A549 (cell line): ENCODE results near the gene PDE3A. TPM values are rescaled to one million over a fixed set of nuclear protein-coding genes. Genes with fewer than 3 reads are reported as not detected.

ENCODE experiments used
- ATAC-seq, 2 experiments: fragments of 200-7000 bp in 1 of 2; fragments of >200 bp in 1 of 2; cut with Nextera tagmentation in 1 of 2; cut with Tn5 transposase in 1 of 2; 3 replicates each; pipeline versions ENCODE4 v1.8.0 to v1.9.1; 2018 to 2020; ENCODE audit warnings: mild to moderate bottlenecking in 1 of 2, moderate library complexity in 1 of 2
- CTCF ChIA-PET: fragments of 300-600 bp; sonication (Branson Sonifier 250); formaldehyde crosslinking; extraction: SDS; loops from one replicate; lab custom pipeline; 2021; ENCODE audit warnings: antibody characterized with exemption, inconsistent platforms; lab: Yijun Ruan, JAX
- POLR2A ChIA-PET: fragments of 350-600 bp; formaldehyde crosslinking; extraction: SDS; loops from one replicate; lab custom pipeline; 2021; ENCODE audit warnings: antibody characterized with exemption, inconsistent platforms; lab: Yijun Ruan, JAX
- DNase-seq, 2 experiments: peaks; one replicate each; pipeline versions ENCODE4 v3.0.0 to v3.0.0-alpha.2; 2011 to 2016; ENCODE audit warnings: low read depth in 1 of 2, low spot score in 1 of 2
- FAIRE-seq: peaks from 2 replicates; lab custom pipeline; 2011; peaks lifted over from hg19 to GRCh38; lab: Jason Lieb, UNC
- H3K27ac ChIP-seq, 2 experiments: fragments of >200 bp; sonication (Bioruptor Twin); formaldehyde crosslinking; 3 replicates each; pipeline ENCODE4 v1.5.1; 2016 to 2017
- H3K4me1 ChIP-seq: fragments of >200 bp; sonication (Bioruptor Twin); formaldehyde crosslinking; 3 replicates; pipeline ENCODE4 v1.6.1; 2016
- H3K4me2 ChIP-seq: fragments of >200 bp; sonication (Bioruptor Twin); formaldehyde crosslinking; 3 replicates; pipeline ENCODE4 v1.6.1; 2016
- H3K4me3 ChIP-seq: fragments of >200 bp; sonication (Bioruptor Twin); formaldehyde crosslinking; 3 replicates; pipeline ENCODE4 v1.5.1; 2016
- H3K9me3 ChIP-seq: fragments of >200 bp; sonication (Bioruptor Twin); formaldehyde crosslinking; 3 replicates; pipeline ENCODE4 v1.6.1; 2016
- ATOH8 ChIP-seq: fragments of 250-450 bp; sonication (Bioruptor Pico); IDR thresholded peaks from 2 replicates; pipeline ENCODE4 v1.5.0; 2020; ENCODE audit warnings: low read depth, mild to moderate bottlenecking, moderate library complexity
- BCL3 ChIP-seq: fragments of >200 bp; sonication (Bioruptor Twin); formaldehyde crosslinking; IDR thresholded peaks from 3 replicates; pipeline ENCODE4 v1.6.1; 2016
- BHLHE40 ChIP-seq: IDR thresholded peaks from 2 replicates; pipeline ENCODE4 v1.6.1; 2012; ENCODE audit warnings: low read depth, low read length, inconsistent platforms
- CBX8 ChIP-seq: fragments of 200-600 bp; sonication (generic); IDR thresholded peaks from 2 replicates; pipeline ENCODE4 v1.6.1; 2016
- CHD4 ChIP-seq: fragments of 200-600 bp; sonication (generic); IDR thresholded peaks from 2 replicates; pipeline ENCODE4 v1.6.1; 2016; ENCODE audit warnings: antibody characterized with exemption, mild to moderate bottlenecking, borderline replicate concordance
- ELK1 ChIP-seq: fragments of 150-350 bp; IDR thresholded peaks from 2 replicates; pipeline ENCODE4 v1.6.1; 2014; ENCODE audit warnings: low read depth, mild to moderate bottlenecking, low read length
- EP300 ChIP-seq, 2 experiments: fragments of >200 bp; sonication (Bioruptor Twin); formaldehyde crosslinking; IDR thresholded peaks; 2 replicates in 1 of 2; 3 replicates in 1 of 2; pipeline ENCODE4 v1.6.1; 2016 to 2017
- FOSL2 ChIP-seq, 2 experiments: fragments of 450-650 bp in 1 of 2; fragments of >200 bp in 1 of 2; sonication (Bioruptor Twin) in 1 of 2; formaldehyde crosslinking; IDR thresholded peaks; 2 replicates each; pipeline versions ENCODE4 v1.5.0 to v1.6.1; 2016 to 2020; ENCODE audit warnings: mild to moderate bottlenecking in 1 of 2, moderate library complexity in 1 of 2
- FOXS1 ChIP-seq: fragments of 250-450 bp; sonication (Bioruptor Pico); IDR thresholded peaks from 2 replicates; pipeline ENCODE4 v1.5.0; 2020; ENCODE audit warnings: mild to moderate bottlenecking, moderate library complexity
- HDAC2 ChIP-seq: fragments of 200-600 bp; sonication (generic); IDR thresholded peaks from 2 replicates; pipeline ENCODE4 v1.6.1; 2016
- HOXB5 ChIP-seq: fragments of 250-450 bp; sonication (Bioruptor Pico); IDR thresholded peaks from 2 replicates; pipeline ENCODE4 v1.5.0; 2020; ENCODE audit warnings: mild to moderate bottlenecking, moderate library complexity
- MAFK ChIP-seq: fragments of 450-650 bp; IDR thresholded peaks from 2 replicates; pipeline ENCODE4 v1.6.1; 2014; ENCODE audit not compliant: partially characterized antibody
- MAX ChIP-seq: IDR thresholded peaks from 2 replicates; pipeline ENCODE4 v1.6.1; 2012
- MYC ChIP-seq: IDR thresholded peaks from 2 replicates; pipeline ENCODE4 v1.6.1; 2012; ENCODE audit warnings: mild to moderate bottlenecking, inconsistent platforms, low read length, improper control_type of control experiment, borderline replicate concordance
- NFE2L2 ChIP-seq: fragments of 150-350 bp; conservative IDR thresholded peaks from 2 replicates; pipeline ENCODE4 v1.6.1; 2014; ENCODE audit warnings: low read length
- NR3C1 ChIP-seq: fragments of >200 bp; sonication (Bioruptor Twin); formaldehyde crosslinking; IDR thresholded peaks from 3 replicates; pipeline ENCODE4 v1.6.1; 2017
- PBX3 ChIP-seq: IDR thresholded peaks from 2 replicates; pipeline ENCODE4 v1.6.1; 2012
- POLR2A ChIP-seq: IDR thresholded peaks from 2 replicates; pipeline ENCODE4 v1.6.1; 2012; ENCODE audit warnings: mild to moderate bottlenecking, low read length
- RAD21 ChIP-seq, 2 experiments: fragments of >200 bp in 1 of 2; sonication (Bioruptor Twin) in 1 of 2; formaldehyde crosslinking in 1 of 2; IDR thresholded peaks in 1 of 2; conservative IDR thresholded peaks in 1 of 2; 2 replicates in 1 of 2; 3 replicates in 1 of 2; pipeline ENCODE4 v1.6.1; 2012 to 2018; ENCODE audit warnings: inconsistent platforms in 1 of 2
- RARB ChIP-seq: fragments of 250-450 bp; sonication (Bioruptor Pico); IDR thresholded peaks from 2 replicates; pipeline ENCODE4 v1.8.0; 2021; ENCODE audit warnings: mild to moderate bottlenecking, moderate library complexity
- TFCP2L1 ChIP-seq: fragments of 250-450 bp; sonication (Bioruptor Pico); IDR thresholded peaks from 2 replicates; pipeline ENCODE4 v1.5.0; 2021; ENCODE audit warnings: mild to moderate bottlenecking
- TP53 ChIP-seq: fragments of 250-450 bp; sonication (Bioruptor Pico); IDR thresholded peaks from 2 replicates; pipeline ENCODE4 v1.5.0; 2021; ENCODE audit warnings: mild to moderate bottlenecking, moderate library complexity
- USF2 ChIP-seq: fragments of 450-650 bp; IDR thresholded peaks from 2 replicates; pipeline ENCODE4 v1.6.1; 2014; ENCODE audit warnings: antibody characterized with exemption
- WGBS: methylation state at CpG from one replicate; pipeline ENCODE4 v1.1.6; 2017; ENCODE audit errors: missing lambda C conversion rate; 5-methylcytosine and 5-hydroxymethylcytosine counted together
- polyA plus RNA-seq, 4 experiments: library from polyadenylated mRNA; depleted of rRNA in 3 of 4; stranded (reverse); fragments of >200 nt; fragmentation: RNase III in 1 of 4; extraction: RNeasy Plus Mini Kit Qiagen cat#74134 plus additional on column Dnase treatment in 1 of 4; gene quantifications; 2 replicates in 3 of 4; 3 replicates in 1 of 4; pipeline ENCODE4 v1.2.3, GENCODE V29; 2011 to 2017

The PDE3A gene
- polyA plus RNA-seq, 2 of the 4 experiments (the other 2 are of a cell fraction) = 7.6 to 12.7 TPM

- FAIRE-seq (no peak), ATAC-seq (no peak)
- POLR2A ChIA-PET = no interaction called here
These were observed 41.5 kb downstream of the PDE3A start for GRCh38 chr12:20409607-20410377.

GRCh38 chr12:20410734-20411133 lies 42.4 kb downstream of the PDE3A start:
- ATAC-seq (no peak), DNase-seq (no peak), FAIRE-seq (no peak)
- H3K4me1 ChIP-seq = peaks cover 5% of the 10 kb centered on the region; the same call in 1 of the 3 replicates
- ChIA-PET CTCF (no interaction called here), POLR2A (no interaction called here)
- TF ChIP-seq NR3C1 (no peak), CHD4 (no peak), USF2 (no peak), NFE2L2 (no peak)
- H3K4me2 ChIP-seq = no peak overlapping the region
- H3K9me3 ChIP-seq = no peaks in the 10 kb centered on the region
- no peak overlapping the region for H3K27ac ChIP-seq
- no peak overlapping the region for H3K4me3 ChIP-seq
- 42% methylated on average over 1 of the region's 1 CpG for WGBS

More at GRCh38 chr12:20409607-20410377, 41.5 kb downstream of the PDE3A start:
- Histone ChIP-seq H3K9me3 (no peaks in the 10 kb centered on the region), H3K27ac (no peak overlapping the region), H3K4me1 (peaks cover 6% of the 10 kb centered on the region; the same call in 2 of the 3 replicates), H3K4me3 (no peak overlapping the region), H3K4me2 (no peak overlapping the region)
- TF ChIP-seq MAFK (peak; percentile 46), MYC (no peak)
- CTCF ChIA-PET = no interaction called here
- no peak for DNase-seq
- 85% methylated on average over 2 of the region's 2 CpGs for WGBS

- FAIRE-seq (no peak), ATAC-seq (no peak), DNase-seq (no peak)
- no peaks in the 10 kb centered on the region for H3K9me3 ChIP-seq
- ChIA-PET POLR2A (no interaction called here), CTCF (no interaction called here)
- H3K4me3 ChIP-seq = no peak overlapping the region
- TF ChIP-seq RAD21 (conservative IDR thresholded peaks at IDR 0.05 in 1 of 2, IDR thresholded peaks at IDR 0.05 in 1 of 2) (no peak), CHD4 (no peak), RARB (CRISPR knock-in tag) (no peak), MAFK (no peak), FOXS1 (CRISPR knock-in tag) (no peak), CBX8 (no peak), TFCP2L1 (CRISPR knock-in tag) (no peak), FOSL2 (IDR thresholded peaks at IDR 0.05) (no peak), FOSL2 (CRISPR knock-in tag; IDR thresholded peaks at IDR 0.05) (no peak), TP53 (no peak), ELK1 (no peak), POLR2A (no peak), BHLHE40 (no peak), HDAC2 (no peak), NR3C1 (no peak), EP300 (IDR thresholded peaks at IDR 0.05) (no peak)
- WGBS = 62% methylated on average over 3 of the region's 3 CpGs
- H3K4me1 ChIP-seq = peaks cover 5% of the 10 kb centered on the region; the same call in 1 of the 3 replicates
- H3K27ac ChIP-seq = no peak overlapping the region
- no peak overlapping the region for H3K4me2 ChIP-seq
These were observed 43.0 kb downstream of the PDE3A start for GRCh38 chr12:20411345-20411744.

- no peak for FAIRE-seq
- Histone ChIP-seq H3K27ac (no peak overlapping the region), H3K4me3 (no peak overlapping the region), H3K9me3 (no peaks in the 10 kb centered on the region), H3K4me1 (no peaks in the 10 kb centered on the region), H3K4me2 (no peak overlapping the region)
- CTCF ChIA-PET = interaction anchor here (0.8 to 0.9 kb wide), 2 partner anchors 15 to 28 kb away, joined by 3 read pairs; no protein-coding TSS in a partner anchor
- POLR2A ChIA-PET = no interaction called here
- no peak for DNase-seq
- 91% methylated on average over 4 of the region's 4 CpGs for WGBS
- TF ChIP-seq ATOH8 (CRISPR knock-in tag) = no peak
- no peak for TF ChIP-seq FOSL2 (IDR thresholded peaks at IDR 0.05)
- no peak for TF ChIP-seq FOSL2 (CRISPR knock-in tag; IDR thresholded peaks at IDR 0.05)
- no peak for TF ChIP-seq HOXB5 (CRISPR knock-in tag)
- no peak for TF ChIP-seq BCL3
- no peak for TF ChIP-seq ELK1
- TF ChIP-seq BHLHE40 = no peak
- no peak for TF ChIP-seq PBX3
- TF ChIP-seq MAX = no peak
- no peak for ATAC-seq
These were observed 46.7 kb downstream of the PDE3A start for GRCh38 chr12:20415028-20415427.
